ENCODE results near the gene WDR55. TPM values are rescaled to one million over a fixed set of nuclear protein-coding genes. Genes with fewer than 3 reads are reported as not detected.
"Not testable (repeated sequence)": the region's sequence is repeated elsewhere in the genome, so short reads cannot be mapped to it uniquely, and the experiment has no call there.

WDR55 gene
- total RNA-seq = 10 to 100 TPM; 17.7 to 23.8 (median 20.6) TPM

- Histone ChIP-seq H3K36me3 (peaks cover 50 to 65% (median 55%) of the 10 kb centered on the region in 4 donors), H3K4me1 (peaks cover 24 to 32% (median 29%) of the 10 kb centered on the region in 4 donors), H3K9me3 (no peaks in the 10 kb centered on the region), H3K27ac (replicated peaks in 1 of 4) (peak within 1 kb of the TSS; percentile 84 to 94 (median 92)), H3K27me3 (no peaks in the 10 kb centered on the region), H3K4me3 (peak within 1 kb of the TSS; percentile 69 to 86 (median 78))
- TF ChIP-seq POLR2A (IDR thresholded peaks at IDR 0.05; ENCODE audit: low read depth) = peak; percentile 48
- no peak for TF ChIP-seq EP300 (IDR thresholded peaks at IDR 0.05)
- peak; percentile 93 to 94 for TF ChIP-seq POLR2AphosphoS5 (IDR thresholded peaks at IDR 0.05)
- peak; percentile 97 for DNase-seq (ENCODE audit: extremely low spot score)
- intact Hi-C loops (cut with DNase I) = loop anchor here (5.0 to 10.0 kb wide), 2 partner anchors 33 to 290 kb away; no protein-coding TSS in a partner anchor
- WGBS = 0% methylated on average over 29 of the region's 54 CpGs
Observed at GRCh38 chr5:140664359-140665119, at the start of gene WDR55. Gene WDR55, plus strand, starts transcription at chr5:140664904. Its CDS starts 9 bp downstream, at chr5:140664913.

GRCh38 chr5:140622301-140622700 is 42.4 kb upstream of the WDR55 start:
- Histone ChIP-seq H3K9me3 (no peaks in the 10 kb centered on the region), H3K36me3 (no peaks in the 10 kb centered on the region), H3K4me1 (no peaks in the 10 kb centered on the region), H3K27ac (replicated peaks in 1 of 4) (no peak overlapping the region), H3K4me3 (no peak overlapping the region), H3K27me3 (no peaks in the 10 kb centered on the region)
- intact Hi-C loops (cut with DNase I) = no loop called here
- DNase-seq (ENCODE audit: extremely low spot score) = no peak
- WGBS = 59% methylated on average over 3 of the region's 3 CpGs
- no peak for TF ChIP-seq EP300 (IDR thresholded peaks at IDR 0.05)
- no peak for TF ChIP-seq CTCF (IDR thresholded peaks at IDR 0.05)
- TF ChIP-seq POLR2A (IDR thresholded peaks at IDR 0.05; ENCODE audit: low read depth) = no peak

DNA sequence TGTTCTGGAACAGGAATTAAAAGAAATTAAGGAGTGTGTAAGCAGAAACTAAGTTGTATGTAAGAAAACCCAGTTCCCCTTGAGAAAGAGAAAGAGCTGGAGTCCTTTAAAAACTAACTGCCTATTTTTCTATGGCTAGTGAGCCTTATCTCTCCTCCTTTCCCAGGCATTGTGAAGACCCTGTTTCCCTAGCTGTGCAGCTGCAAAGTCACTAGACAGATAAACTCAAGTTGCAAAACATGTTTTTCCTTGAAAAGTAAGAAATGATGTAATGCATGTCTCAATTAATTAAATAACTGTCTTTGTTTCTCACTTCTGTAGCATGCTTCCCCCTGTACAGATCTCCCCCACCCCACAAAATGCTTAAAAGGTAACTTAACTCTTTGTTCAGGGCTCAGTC is 41.6 kb upstream of the WDR55 start:
- H3K36me3 ChIP-seq; H3K4me3 ChIP-seq; H3K27ac ChIP-seq (replicated peaks in 1 of 4); intact Hi-C loops (cut with DNase I); H3K9me3 ChIP-seq; H3K4me1 ChIP-seq; DNase-seq (ENCODE audit: extremely low spot score); H3K27me3 ChIP-seq: not testable (repeated sequence)

GRCh38 chr5:140624886-140625285 is 39.8 kb upstream of the WDR55 start:
- 84% methylated on average over 10 of the region's 10 CpGs for WGBS
- H3K27me3 ChIP-seq; H3K4me3 ChIP-seq; H3K36me3 ChIP-seq; H3K9me3 ChIP-seq; intact Hi-C loops (cut with DNase I); DNase-seq (ENCODE audit: extremely low spot score); H3K4me1 ChIP-seq; H3K27ac ChIP-seq (replicated peaks in 1 of 4): not testable (repeated sequence)

DNA sequence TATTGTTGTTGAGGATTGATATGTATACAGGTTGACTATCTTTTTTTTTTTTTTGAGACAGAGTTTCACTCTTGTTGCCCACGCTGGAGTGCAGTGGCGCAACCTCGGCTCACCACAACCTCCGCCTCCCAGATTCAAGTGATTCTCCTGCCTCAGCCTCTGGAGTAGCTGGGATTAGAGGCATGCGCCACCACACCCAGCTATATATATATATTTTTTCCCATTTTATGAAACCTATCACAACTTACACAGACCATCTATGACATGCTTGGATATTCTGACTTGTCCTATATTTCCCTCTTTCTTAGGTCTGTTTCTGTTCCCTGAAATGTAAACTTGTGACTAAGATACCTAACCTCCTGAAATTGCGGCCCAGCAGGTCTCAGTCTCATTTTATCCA is 36.7 kb upstream of the WDR55 start:
- Histone ChIP-seq H3K4me3 (no peak overlapping the region), H3K27me3 (no peaks in the 10 kb centered on the region), H3K27ac (replicated peaks in 1 of 4) (no peak overlapping the region), H3K4me1 (peaks cover 8 to 18% (median 16%) of the 10 kb centered on the region in 4 donors), H3K36me3 (no peaks in the 10 kb centered on the region), H3K9me3 (no peaks in the 10 kb centered on the region)
- DNase-seq (ENCODE audit: extremely low spot score) = no peak
- intact Hi-C loops (cut with DNase I) = no loop called here
- 93% methylated on average over 6 of the region's 6 CpGs for WGBS
- TF ChIP-seq POLR2AphosphoS5 (IDR thresholded peaks at IDR 0.05) (no peak), EP300 (IDR thresholded peaks at IDR 0.05) (no peak), POLR2A (IDR thresholded peaks at IDR 0.05; ENCODE audit: low read depth) (no peak), CTCF (IDR thresholded peaks at IDR 0.05) (no peak)

DNA sequence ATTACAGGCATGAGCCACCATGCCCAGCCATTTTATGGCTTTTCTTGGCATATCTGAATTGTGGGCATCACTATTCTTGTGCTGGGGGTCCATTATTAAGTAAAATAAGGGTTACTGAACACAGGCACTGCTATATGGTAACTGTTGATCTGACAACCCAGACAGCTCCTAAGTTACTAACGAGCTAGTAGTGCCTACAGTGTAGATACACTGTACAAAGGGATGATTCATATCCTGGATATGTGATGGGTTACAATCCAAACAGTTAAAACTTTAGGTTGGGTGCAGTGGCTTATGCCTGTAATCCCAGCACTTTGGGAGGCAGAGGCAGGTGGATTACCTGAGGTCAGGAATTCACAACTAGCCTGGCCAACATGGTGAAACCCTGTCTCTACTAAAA is 36.0 kb upstream of the WDR55 start:
- H3K9me3 ChIP-seq = no peaks in the 10 kb centered on the region
- no peak for DNase-seq (ENCODE audit: extremely low spot score)
- 25% methylated on average over 1 of the region's 1 CpG for WGBS
- H3K27me3 ChIP-seq = no peaks in the 10 kb centered on the region
- no peak overlapping the region for H3K27ac ChIP-seq (replicated peaks in 1 of 4)
- H3K4me1 ChIP-seq = peaks cover 8 to 24% (median 23%) of the 10 kb centered on the region in 4 donors
- TF ChIP-seq EP300 (IDR thresholded peaks at IDR 0.05) (no peak), POLR2A (IDR thresholded peaks at IDR 0.05; ENCODE audit: low read depth) (no peak), POLR2AphosphoS5 (IDR thresholded peaks at IDR 0.05) (no peak), CTCF (IDR thresholded peaks at IDR 0.05) (no peak)
- intact Hi-C loops (cut with DNase I) = no loop called here
- no peak overlapping the region for H3K4me3 ChIP-seq
- no peaks in the 10 kb centered on the region for H3K36me3 ChIP-seq
